Erythroblast (primary cell): ENCODE measurements around the gene BLTP3A.

Source experiments
- DNase-seq, 2 experiments: peaks; one replicate each; lab custom pipeline; 2025; lab: John Stamatoyannopoulos, UW
- GATA1 ChIP-seq: IDR thresholded peaks from 2 replicates; pipeline ENCODE4 v1.6.1; 2011; ENCODE audit warnings: low read depth, mild to moderate bottlenecking, control low read depth, low read length, moderate library complexity
- POLR2A ChIP-seq: IDR thresholded peaks from 2 replicates; pipeline ENCODE4 v1.6.1; 2011; ENCODE audit warnings: mild to moderate bottlenecking, low read length

The BLTP3A gene

GRCh38 chr6:34836451-34836850 is 44.6 kb downstream of the BLTP3A start:
- DNase-seq = no peak
- TF ChIP-seq GATA1 (no peak), POLR2A (no peak)

GRCh38 chr6:34837528-34837927 is 45.6 kb downstream of the BLTP3A start:
- no peak for DNase-seq
- TF ChIP-seq POLR2A (no peak), GATA1 (no peak)

GRCh38 chr6:34839666-34840352 is 47.9 kb downstream of the BLTP3A start:
- TF ChIP-seq GATA1 (no peak), POLR2A (no peak)
- DNase-seq = peak; percentile 37 to 44
